ENCODE data around the gene DRC1.

Gene DRC1

DNA sequence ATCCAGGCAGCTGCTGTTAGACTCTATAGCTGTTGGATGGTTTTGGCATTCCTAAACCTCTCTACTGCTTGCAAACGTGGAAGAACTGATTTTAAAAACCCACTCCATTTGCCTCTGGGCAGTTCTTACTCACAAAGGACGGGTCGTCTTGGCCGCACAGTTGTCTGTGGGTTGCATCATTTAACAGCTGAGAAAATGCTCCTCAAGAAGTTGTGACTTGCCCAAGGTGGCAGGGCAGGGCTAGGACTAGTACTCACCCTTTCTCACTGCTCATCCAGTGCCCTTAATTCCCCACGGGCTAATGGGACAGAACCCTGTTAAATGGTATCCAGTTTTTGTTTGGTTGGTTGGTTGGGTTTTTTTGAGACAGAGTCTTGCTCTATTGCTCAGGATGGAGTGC lies 997 bp upstream of the DRC1 start:
- no peak for DNase-seq

DNA sequence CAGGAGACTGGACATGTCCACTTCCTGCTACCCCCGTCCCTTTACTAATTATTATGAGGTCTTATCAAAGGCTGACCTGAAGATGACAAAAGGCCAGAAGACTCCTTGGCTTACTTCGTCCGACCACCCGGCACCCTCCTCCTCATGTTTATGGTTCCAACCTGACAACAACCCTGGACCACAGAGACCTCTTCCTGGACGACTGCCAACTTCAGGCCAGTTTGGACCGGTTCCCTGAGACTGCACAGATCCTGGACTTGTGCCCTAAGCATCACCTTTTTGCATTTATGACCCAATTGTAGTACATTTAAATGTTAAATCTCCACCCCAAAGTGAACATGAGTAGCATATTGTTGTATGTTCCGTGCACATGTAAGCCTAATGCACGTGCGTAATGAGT lies 5.8 kb downstream of the DRC1 start:
- DNase-seq, result no peak

DNA sequence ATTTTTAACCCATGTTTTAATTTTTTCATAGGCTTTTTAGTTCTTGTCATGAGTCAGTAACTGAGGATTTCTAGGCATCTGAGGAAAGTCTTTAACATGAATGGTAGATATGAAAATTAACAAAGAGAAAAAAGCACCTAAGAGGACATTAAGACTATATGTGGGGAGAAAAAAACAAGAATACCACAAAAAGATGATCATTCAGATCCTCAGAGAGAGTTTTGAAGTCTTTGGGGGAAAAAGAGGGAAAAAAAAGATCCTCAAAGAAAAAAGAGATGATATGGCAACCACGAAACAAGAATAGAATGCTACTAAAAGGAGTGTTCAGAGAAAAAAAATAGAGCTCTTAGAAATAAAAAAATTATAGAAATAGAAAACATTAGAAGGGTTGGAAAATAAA lies 8.1 kb downstream of the DRC1 start:
- no peak for DNase-seq

DNA sequence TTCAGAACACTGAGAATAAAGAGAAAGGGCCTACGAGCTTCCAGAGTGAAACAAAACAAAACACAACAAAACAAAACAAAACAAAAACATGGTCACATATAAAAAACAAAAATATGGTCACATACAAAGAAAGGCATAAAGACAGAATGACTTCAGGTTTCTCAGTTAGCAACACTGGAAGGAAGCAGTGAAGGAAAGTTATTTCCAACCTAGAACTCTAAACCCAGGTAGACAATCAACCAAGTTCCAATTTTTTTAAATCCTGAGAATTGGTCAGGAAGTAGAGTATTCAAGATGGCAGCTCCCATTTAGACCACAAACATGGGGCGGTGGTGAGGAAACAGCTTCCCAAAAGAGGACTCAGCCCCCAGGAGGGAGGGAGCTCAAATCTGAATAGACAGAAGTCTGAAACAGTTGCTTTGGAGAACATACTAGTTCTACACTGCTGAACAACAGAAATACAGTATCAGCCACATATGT lies 9.1 kb downstream of the DRC1 start:
- DNase-seq, result no peak

DNA sequence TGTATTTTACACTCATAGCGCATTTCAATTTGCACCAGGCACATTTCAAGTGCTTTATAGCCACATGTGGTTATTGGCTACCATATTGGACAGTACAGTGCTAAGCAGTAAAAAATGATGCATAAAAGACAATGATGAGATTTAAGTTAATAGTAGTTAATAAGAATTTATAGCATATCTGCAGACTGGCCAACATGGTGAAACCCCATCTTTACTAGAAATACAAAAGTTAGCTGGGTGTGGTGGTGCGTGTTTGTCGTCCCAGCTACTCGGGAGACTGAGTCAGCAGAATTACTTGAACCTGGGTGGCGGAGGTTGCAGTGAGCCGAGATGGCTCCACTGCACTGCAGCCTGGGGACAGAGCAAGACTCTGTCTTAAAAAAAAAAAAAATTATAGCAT lies 9.7 kb downstream of the DRC1 start:
- no peak for DNase-seq

DNA sequence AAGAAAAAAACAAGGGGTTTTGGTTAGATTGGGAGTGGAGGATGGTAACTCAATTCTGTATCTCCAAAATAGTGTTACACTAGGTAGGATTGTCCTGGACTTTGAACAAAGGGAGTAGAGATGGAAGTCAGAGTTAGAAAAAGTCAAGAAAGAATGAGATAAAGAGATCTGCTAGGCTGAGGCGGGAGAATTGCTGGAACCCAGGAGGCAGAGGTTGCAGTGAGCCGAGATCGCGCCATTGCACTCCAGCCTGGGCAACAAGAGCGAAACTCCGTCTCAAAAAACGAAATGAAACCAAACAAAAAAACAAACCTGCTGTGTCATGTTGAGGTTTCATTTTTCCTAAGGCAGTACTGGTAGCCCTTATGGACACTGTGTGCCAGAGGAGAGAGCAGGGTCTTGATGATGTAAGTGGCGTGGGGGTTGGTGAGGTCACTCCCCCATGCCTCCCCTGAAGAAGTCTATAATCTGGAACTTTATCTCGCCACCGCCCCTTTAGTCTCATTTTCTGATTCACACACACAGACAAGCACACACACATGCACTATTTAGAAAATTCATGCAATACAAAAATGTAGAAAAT lies 10.5 kb downstream of the DRC1 start:
- no peak for DNase-seq

DNA sequence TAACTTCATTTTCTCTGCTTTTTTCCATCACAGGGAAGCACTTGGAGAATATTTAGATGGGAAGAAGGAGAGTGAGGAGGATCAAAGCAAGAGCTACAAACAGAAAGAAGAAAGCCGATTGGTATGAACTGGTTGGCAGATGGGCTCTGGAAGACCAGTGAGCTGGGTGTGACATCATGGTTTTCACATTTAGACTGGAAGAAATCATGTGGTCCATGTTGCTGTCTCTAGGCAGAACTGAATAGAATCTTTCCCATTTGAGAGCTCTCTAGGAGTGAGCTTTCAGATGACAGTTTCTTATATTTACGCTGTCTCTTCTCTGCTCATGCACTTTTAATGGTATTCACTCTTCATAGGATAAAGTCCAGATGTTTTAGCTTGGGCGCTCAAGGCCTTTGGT lies 12.6 kb downstream of the DRC1 start:
- no peak for DNase-seq

DNA sequence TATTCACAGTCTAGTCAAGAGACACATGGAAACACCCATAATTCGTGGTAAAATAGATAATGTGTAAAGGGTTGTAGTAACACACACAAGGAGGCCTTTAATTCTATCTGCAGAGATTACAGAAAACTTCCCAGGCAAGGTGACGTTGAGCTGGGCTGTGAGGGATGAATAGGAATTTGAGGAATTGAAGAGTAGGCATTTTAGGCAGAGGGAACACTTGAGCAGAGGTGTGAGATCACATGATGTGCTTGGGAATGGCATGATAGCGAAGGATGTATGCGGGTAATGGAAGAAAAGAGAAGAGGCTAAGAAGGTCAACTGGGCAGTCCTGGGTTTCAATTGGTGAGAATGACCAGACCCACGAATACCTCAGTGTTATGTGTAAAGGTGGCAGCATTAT lies 20.2 kb downstream of the DRC1 start:
- no peak for DNase-seq

DNA sequence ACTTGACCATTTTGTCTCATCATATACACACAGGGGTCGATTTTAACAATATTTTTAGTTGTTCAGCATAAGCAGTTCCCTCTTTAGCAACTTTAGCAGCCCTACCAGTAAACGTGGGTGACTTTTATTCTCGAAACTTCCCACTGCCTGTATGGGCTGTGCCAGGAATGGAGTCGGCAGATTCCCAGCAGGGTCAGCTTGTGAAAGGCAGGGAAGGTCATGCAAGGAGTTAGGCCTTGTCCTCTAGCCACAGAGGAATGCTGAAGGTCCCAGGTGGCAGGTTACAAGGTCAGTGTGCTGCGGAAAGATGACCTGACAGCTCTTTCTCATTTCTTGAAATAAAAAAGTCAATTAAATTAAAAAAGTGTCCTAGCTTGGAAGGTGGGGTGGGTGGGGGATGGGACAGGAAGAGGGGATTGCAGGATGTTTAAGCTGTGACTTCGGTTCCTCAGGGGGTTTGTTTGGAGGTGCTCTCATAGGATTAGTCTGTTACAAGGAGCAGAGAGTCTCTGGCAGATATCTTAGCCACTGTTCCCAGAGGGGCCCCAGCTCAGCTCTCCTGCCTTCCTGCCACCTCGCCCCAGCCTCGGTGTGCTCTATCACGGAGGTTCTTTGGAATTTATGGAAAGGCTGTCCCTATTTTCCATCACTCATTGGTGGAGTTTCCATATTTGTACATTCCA lies 21.4 kb downstream of the DRC1 start:
- no peak for DNase-seq

DNA sequence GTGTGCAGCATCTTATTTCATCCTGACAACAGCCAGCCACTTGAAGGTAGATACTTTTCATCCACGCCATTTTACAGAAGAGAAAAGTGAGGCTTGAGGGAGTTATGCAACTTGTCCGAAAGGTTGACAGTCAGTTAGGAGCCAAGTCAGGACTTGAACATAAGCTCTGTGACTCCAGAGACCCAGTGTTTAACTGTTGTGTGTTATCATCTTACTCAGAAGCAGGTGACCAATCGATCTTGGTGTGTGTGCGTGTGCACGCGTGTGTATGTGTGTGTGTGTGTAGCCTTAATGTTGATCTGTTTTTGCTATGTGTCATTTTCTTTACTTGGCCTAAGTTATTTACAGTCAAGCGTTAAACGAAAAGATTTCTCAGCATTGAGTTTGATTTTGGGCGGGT lies 22.0 kb downstream of the DRC1 start:
- DNase-seq, result no peak

DNA sequence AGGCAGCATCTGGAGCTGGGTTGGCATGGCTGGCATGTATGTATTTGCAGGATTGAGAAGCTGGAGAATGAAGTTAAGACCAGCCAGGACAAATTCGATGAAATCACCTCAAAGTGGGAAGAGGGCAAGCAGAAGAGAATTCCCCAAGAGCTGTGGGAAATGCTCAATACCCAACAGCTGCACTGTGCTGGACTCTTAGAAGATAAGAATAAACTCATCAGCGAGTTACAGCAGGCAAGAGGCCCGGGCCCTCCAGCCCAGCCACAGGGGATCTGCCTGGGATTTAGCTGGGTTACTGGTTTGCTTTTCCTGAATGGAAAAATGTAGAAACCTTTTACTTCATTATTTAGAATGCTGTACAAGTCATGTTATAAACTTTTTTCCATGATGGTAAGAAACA lies 22.5 kb downstream of the DRC1 start:
- no peak for DNase-seq

DNA sequence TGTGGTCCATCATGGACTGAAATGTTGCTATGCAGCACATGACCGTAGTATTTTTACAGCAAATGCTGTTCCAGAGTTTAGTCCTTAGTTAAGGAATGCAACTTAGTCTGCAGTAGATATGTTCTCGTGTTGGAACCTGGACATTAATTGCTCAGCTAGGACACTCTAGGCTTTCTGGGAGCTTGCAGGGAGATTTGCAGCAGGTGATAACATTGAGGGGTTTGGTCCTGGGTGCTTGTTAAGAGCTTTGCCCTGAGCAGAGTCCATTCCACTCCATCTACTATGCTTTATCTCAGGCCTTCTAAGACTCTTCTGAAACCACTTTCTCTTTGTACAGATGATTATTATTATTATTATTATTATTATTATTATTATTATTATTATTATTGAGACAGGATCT lies 27.1 kb downstream of the DRC1 start:
- DNase-seq, result no peak

DNA sequence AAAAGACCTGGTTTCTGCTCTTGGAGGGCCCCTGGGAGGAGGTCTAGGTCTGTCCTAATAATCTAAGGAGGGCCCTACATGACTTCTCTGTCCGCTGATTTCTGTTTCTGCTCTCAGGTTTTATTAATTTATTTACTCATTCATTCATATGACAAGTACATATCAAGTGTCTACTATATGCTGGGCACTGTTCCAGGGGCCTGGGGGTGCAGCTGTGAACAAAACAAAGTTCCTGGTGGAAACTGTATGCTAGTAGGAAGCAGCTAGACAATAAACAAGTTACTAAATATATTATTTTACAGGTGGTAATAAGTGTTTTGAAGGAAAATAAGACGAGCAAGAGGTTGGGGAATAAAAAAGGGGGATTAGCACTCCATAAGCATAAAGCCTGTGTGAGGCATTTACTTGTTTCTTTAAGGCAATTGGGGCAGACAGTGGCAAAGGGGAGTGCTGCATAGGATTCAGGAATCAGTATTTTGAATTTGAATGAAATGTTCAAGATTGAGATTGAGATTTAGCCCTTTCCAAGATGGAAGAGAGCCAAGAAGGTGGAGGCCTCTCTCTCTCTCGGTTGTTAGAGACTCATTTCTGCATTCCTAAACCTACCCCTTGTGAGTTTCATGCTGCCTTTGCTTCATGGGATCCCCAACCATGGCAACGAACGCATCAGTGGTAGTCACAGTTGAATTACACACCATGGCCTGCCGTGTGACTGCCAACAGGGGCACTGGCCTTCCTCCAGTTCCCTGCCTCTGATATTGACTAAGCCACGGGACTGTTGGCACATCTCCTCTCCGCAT lies 28.3 kb downstream of the DRC1 start:
- DNase-seq, result no peak

DNA sequence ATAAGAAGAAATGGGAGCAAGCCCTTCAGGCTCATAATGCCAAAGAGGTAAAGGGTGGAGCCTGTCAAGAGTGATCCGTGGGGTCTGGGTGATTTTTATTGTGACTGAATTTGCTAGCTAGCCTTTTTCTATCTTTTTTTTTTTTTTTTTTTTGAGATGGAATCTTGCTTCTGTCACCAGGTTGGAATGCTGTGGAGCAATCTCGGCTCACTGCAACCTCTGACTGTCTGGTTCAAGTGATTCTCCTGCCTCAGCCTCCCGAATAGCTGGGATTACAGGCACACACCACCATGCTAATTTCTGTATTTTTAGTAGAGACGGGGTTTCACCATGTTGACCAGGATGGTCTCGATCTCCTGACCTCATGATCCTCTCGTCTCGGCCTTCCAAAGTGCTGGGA lies 29.1 kb downstream of the DRC1 start:
- DNase-seq, result no peak

DNA sequence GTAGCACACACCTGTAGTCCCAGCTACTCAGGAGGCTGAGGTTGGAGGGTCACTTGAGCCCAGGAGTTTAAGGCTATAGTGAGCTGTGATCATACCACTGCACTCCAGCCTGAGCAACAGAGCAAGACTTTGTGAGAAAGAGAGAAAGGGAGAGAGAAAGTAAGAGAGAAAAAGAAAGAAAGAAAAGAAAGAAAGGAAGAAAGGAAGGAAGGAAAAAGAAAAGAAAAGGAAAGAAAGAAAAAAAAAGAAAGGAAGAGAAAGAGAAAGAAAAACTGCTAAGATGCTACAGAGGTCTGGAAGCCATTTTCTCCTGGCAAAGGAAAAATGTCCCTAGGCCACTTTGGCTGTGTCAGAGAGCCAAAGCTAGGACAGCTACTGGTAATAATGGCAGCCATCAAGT lies 30.6 kb downstream of the DRC1 start:
- no peak for DNase-seq

DNA sequence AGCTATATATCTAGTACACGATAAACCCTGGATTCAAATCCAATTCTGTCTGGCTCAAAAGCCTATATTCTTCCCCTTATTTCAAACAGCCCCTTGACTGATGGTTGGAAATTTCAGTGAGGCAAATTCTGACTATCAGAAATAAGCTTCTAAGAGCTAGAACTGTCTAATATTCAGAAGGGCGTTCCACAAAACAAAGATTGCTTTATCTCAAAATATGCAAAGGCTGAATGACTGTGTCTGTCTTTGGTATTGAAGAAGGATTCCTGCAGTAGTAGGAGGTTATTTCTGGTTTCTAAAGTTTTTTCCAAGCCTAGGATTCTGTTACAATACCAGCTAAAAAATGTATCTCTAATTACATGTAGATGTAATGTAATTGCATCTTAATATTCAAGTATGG lies 31.1 kb downstream of the DRC1 start:
- DNase-seq, result no peak

DNA sequence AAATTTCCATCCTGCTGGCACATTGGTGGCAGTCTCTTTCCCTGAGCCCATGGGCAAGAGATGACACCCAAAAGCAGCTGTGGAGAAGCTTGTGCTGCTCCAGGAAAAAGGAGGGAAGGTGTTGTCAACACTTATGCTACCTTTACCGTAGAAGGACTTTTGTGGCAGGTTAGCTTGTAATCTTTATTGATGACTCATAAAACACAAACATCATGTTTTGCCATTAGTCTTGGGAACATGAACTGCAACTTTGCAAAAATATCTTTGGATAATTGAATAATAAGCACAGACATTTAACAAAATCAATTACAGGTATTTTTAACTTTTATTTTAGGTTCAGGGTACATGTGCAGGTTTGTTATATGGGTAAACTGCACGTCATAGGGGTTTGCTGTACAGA lies 33.4 kb downstream of the DRC1 start:
- DNase-seq, result no peak

DNA sequence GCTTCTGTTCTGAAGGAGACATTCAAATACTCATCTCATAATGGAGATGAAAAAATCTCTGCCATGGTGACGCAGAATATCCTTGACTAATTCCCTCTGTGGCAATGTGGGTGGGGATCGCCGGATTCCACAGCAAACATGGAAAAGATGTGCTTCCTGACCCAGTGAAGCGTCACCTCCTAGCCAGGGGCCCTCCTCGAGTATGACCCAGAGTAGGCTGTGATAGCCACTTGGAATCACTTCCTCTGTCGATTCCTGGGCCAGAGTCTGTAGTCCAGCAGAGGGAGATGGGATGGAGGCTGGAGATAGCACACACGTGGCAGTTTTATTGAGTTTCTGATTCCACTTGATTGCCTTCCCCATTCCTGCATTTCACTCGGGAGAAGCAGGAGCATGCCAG lies 36.8 kb downstream of the DRC1 start:
- no peak for DNase-seq

DNA sequence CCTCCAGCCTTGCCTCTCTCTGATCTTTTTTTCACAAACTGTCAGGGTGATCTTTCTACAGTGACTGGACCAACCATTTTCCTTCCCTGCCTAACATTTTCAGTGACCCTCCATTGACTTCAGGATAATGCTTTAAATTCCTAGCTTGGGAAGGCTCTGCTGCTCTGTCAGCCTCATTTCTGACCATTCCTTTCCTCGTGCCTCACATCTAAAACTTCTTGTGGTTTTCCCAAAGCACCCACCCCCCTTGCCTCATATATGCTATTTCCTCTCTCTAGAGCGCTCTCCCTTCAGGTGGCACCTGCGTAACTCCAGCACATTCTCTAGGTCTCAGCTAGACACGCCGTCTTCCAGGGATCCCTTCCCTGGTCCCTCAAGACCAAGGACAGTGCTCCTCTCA lies 37.2 kb downstream of the DRC1 start:
- DNase-seq, result no peak

DNA sequence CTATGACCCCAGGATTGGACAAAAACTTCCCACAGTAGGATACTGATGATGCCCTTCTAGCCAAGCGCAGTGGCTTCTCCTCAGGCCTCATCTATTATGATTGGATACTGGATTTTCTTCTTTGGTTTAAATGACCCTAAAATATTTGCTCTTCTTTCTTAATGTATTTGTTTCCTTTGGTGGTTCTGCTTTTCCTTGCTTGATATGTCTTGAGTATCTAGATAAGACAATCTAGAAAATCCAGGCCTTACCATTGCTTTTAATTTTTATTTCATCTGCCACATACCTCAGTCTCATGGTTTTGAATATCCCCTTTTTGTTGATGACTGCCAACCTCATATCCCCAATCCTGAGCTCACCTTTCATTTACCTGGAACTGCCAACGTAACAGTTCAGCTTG lies 40.6 kb downstream of the DRC1 start:
- no peak for DNase-seq

DNA sequence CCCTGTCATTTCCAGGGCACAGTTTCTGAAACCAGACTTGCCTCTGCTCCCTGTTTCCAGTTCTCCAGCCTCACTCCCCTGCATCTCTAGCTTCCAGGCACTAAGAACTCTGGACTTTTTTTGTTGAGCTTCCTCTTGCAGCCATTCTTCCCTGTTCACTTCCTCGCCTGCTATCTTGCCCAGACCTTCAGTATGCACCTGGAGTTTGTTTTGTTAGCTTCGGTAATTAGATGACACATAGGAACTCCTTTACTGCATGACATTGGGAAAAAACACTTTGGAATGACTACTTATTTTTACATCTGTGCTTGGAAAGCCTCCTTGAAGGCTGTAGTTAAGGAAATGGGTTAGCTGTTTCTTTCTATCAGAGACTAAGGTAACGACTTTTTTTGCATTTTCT lies 41.0 kb downstream of the DRC1 start:
- DNase-seq, result no peak

DNA sequence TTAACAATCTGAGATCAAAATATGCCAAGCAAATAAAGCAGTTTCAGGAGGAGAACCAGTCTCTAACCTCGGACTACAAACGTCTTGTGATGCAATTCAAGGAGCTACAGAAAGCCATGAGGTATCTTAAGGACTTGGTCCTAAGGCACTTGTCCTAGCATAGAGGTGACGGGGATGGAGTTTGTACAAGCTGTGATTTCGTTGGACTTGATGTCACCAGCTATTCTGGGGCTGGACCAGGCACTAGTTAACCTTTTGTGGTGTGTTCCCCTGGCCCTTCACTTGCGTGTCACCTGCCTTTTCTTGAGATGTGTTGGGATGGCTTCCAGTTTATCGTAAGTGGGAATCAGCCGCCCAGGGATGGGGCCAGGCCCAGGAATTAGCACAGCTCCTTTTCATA lies 42.5 kb downstream of the DRC1 start:
- DNase-seq, result no peak

DNA sequence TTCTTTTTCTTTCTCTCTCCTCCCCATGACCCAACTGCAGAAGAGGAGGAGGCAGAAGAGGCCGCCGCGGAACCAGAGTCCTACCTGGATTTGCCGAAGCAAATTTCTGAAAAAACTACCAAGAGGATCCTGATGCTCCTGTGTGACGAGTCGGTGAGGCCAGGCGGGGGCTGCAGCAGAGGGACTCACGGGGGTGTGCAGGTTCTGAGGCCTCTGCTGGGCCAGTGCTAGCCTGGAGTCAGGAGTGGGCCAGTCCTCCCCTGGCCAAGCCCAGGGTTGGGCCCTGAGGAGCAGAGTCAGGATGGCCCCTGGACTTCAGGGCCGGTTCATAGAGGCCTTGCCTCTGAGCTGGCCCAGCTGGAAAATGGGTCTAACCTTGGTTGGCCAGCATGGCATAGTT lies 46.9 kb downstream of the DRC1 start:
- no peak for DNase-seq

DNA sequence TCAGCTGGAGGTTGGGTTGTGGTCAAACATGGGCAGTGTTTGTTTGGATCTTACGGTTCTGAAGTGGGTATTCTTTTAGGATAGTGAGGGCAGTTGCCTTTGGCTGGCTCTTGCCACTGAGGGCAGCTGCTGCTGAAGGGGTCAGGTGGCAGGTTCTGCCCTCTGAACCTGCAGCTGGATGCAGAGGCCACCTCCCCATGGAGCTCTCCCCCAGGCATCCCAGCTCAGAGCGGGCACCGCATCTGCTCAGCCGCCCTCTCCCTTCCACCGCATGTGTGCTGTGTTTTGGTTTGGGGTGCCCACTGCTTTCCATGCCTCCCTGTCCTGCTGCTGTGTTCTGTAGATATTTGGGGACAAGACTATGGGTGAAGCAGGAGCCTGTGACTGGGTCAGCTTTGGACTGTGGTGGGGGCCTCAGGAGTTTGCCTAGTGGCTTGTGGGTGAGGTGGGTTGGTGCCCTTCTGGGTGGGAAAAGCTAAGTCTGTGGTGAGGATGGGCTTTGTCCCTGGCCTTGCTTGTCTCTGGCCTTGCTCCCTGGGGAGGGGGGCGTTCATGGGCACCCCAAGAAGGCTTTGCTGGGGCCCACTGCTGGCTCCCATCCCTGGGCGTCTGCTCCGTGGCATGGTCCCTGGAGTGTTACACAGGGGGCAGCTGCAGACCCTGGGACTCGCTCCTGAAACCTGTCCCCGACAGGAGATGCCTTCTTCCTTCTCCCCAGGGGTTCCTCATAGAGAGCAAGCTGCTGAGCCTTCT lies 47.7 kb downstream of the DRC1 start:
- DNase-seq, result no peak
